ENCODE results near the gene BBS4.
A peak's percentile ranks its signal among the peaks of the same experiment; 100 is the strongest.

DNA sequence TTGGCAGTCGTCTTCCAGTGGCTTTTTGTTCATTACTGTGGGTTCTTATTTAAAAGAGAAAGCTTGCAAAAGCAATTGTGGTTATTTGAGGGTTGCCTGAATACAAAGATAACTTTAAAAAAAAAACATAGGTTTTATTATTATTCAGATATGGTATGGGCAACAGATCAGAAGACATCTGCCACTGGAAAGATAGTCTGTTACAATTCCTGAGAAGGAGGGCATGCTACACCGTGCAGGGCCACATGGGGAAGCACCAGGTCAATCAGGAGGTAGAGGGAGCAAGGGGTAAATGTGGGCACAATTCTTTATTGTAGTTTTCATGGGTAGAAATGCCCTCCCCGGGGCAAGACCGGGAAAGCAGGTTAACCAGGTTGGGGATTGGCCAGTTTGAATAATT lies 46.5 kb downstream of the BBS4 start:
- TF ChIP-seq, protein P1, sequence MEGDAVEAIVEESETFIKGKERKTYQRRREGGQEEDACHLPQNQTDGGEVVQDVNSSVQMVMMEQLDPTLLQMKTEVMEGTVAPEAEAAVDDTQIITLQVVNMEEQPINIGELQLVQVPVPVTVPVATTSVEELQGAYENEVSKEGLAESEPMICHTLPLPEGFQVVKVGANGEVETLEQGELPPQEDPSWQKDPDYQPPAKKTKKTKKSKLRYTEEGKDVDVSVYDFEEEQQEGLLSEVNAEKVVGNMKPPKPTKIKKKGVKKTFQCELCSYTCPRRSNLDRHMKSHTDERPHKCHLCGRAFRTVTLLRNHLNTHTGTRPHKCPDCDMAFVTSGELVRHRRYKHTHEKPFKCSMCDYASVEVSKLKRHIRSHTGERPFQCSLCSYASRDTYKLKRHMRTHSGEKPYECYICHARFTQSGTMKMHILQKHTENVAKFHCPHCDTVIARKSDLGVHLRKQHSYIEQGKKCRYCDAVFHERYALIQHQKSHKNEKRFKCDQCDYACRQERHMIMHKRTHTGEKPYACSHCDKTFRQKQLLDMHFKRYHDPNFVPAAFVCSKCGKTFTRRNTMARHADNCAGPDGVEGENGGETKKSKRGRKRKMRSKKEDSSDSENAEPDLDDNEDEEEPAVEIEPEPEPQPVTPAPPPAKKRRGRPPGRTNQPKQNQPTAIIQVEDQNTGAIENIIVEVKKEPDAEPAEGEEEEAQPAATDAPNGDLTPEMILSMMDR (conservative IDR thresholded peaks at IDR 0.05), result peak; percentile 27
- no peak for TF ChIP-seq ZFX (IDR thresholded peaks at IDR 0.05)

All from C4-2B (cell line).